WTC11 (cell line): ENCODE measurements around the gene RASAL3. TPM values are rescaled to one million over a fixed set of nuclear protein-coding genes. Genes with fewer than 3 reads are reported as not detected.
A peak's percentile ranks its signal among the peaks of the same experiment; 100 is the strongest.

Experiments used
- ATAC-seq: fragments of 200-7000 bp; cut with Tn5 transposase; 2 replicates; pipeline ENCODE4 v1.10.0; 2021; ENCODE audit warnings: mild to moderate bottlenecking, moderate library complexity
- CTCF ChIA-PET: fragments of 300-600 bp; sonication (Branson Sonifier 250); formaldehyde crosslinking; loops from one replicate; lab custom pipeline; 2021; ENCODE audit warnings: antibody characterized with exemption; lab: Charles Lee
- POLR2A ChIA-PET: fragments of 350-600 bp; sonication (Branson Sonifier 250); formaldehyde crosslinking; loops from one replicate; lab custom pipeline; 2021; ENCODE audit warnings: antibody characterized with exemption; lab: Charles Lee
- DNase-seq: peaks from one replicate; pipeline ENCODE4 v3.0.0; 2021; ENCODE audit warnings: low spot score
- H3K27ac Mint-ChIP-seq: 2 replicates; pipeline ENCODE4 v1.8.0; 2021; ENCODE audit warnings: mixed read lengths
- H3K27me3 Mint-ChIP-seq: 2 replicates; pipeline ENCODE4 v1.8.0; 2021; ENCODE audit warnings: low read depth, mild to moderate bottlenecking, moderate library complexity, mixed read lengths
- H3K36me3 Mint-ChIP-seq: 2 replicates; pipeline ENCODE4 v1.8.0; 2021; ENCODE audit warnings: mixed read lengths
- H3K4me1 Mint-ChIP-seq: 2 replicates; pipeline ENCODE4 v1.8.0; 2022; ENCODE audit warnings: mixed read lengths
- H3K4me3 Mint-ChIP-seq: 2 replicates; pipeline ENCODE4 v1.8.0; 2021; ENCODE audit warnings: mild to moderate bottlenecking, moderate library complexity, mixed read lengths
- H3K9me3 Mint-ChIP-seq: 2 replicates; pipeline ENCODE4 v1.8.0; 2021; ENCODE audit warnings: mixed read lengths
- CBFB ChIP-seq: sonication (generic); formaldehyde crosslinking; IDR thresholded peaks from 2 replicates; pipeline ENCODE4 v1.8.1; 2022; ENCODE audit warnings: mild to moderate bottlenecking, low read depth, missing genetic modification reagents
- GABPB1 ChIP-seq: sonication (generic); formaldehyde crosslinking; IDR thresholded peaks from 2 replicates; pipeline ENCODE4 v1.8.1; 2023; ENCODE audit warnings: mild to moderate bottlenecking, missing genetic modification reagents
- GRHL2 ChIP-seq: fragments of 250-450 bp; sonication (Bioruptor Pico); IDR thresholded peaks from 2 replicates; pipeline ENCODE4 v1.8.0; 2022; ENCODE audit warnings: mild to moderate bottlenecking, moderate library complexity; ENCODE audit not compliant: insufficient replicate concordance, severe bottlenecking
- IRF2 ChIP-seq: sonication (generic); formaldehyde crosslinking; IDR thresholded peaks from 2 replicates; pipeline ENCODE4 v1.8.0; 2022; ENCODE audit warnings: low read depth, missing genetic modification reagents, borderline replicate concordance
- KAT7 ChIP-seq: sonication (generic); formaldehyde crosslinking; IDR thresholded peaks from 2 replicates; pipeline ENCODE4 v1.8.1; 2023; ENCODE audit warnings: missing genetic modification reagents, mild to moderate bottlenecking, borderline replicate concordance
- NFATC4 ChIP-seq: fragments of 250-450 bp; sonication (Bioruptor Pico); IDR thresholded peaks from 2 replicates; pipeline ENCODE4 v1.9.0; 2021; ENCODE audit warnings: mild to moderate bottlenecking
- NR2C2 ChIP-seq: sonication (generic); formaldehyde crosslinking; IDR thresholded peaks from 2 replicates; pipeline ENCODE4 v1.8.0; 2022; ENCODE audit warnings: mild to moderate bottlenecking, missing genetic modification reagents
- PRRX2 ChIP-seq: fragments of 250-450 bp; sonication (Bioruptor Pico); IDR thresholded peaks from 2 replicates; pipeline ENCODE4 v1.8.0; 2021; ENCODE audit warnings: mild to moderate bottlenecking
- RORB ChIP-seq: fragments of 250-450 bp; sonication (Bioruptor Pico); IDR thresholded peaks from 2 replicates; pipeline ENCODE4 v1.9.0; 2021; ENCODE audit warnings: mild to moderate bottlenecking
- SMAD3 ChIP-seq: sonication (generic); formaldehyde crosslinking; IDR thresholded peaks from 2 replicates; pipeline ENCODE4 v1.8.0; 2022; ENCODE audit warnings: missing genetic modification reagents, mild to moderate bottlenecking, borderline replicate concordance
- SP1 ChIP-seq: sonication (generic); formaldehyde crosslinking; conservative IDR thresholded peaks from 2 replicates; pipeline ENCODE4 v1.8.1; 2022; ENCODE audit warnings: missing genetic modification reagents
- total RNA-seq: library from RNA; stranded (reverse); gene quantifications from 3 replicates; pipeline ENCODE4 v1.2.3, GENCODE V29; 2021
- TF ChIP-seq, protein P1 (sequence below): fragments of 250-450 bp; sonication (Bioruptor Pico); IDR thresholded peaks from 2 replicates; pipeline ENCODE4 v1.9.0; 2021; ENCODE audit warnings: mild to moderate bottlenecking, borderline replicate concordance
- TF ChIP-seq, protein P2 (sequence below): sonication (generic); formaldehyde crosslinking; IDR thresholded peaks from 2 replicates; pipeline ENCODE4 v1.8.0; 2022; ENCODE audit warnings: mild to moderate bottlenecking, missing genetic modification reagents
- TF ChIP-seq, protein P3 (sequence below): sonication (generic); formaldehyde crosslinking; IDR thresholded peaks from 2 replicates; pipeline ENCODE4 v1.8.0; 2023; ENCODE audit warnings: missing genetic modification reagents
- TF ChIP-seq, protein P4 (sequence below): sonication (generic); formaldehyde crosslinking; conservative IDR thresholded peaks from 2 replicates; pipeline ENCODE4 v1.8.1; 2022; ENCODE audit warnings: mild to moderate bottlenecking, missing genetic modification reagents
- TF ChIP-seq, protein P5 (sequence below): fragments of 250-450 bp; sonication (Bioruptor Pico); IDR thresholded peaks from 2 replicates; pipeline ENCODE4 v1.8.0; 2021; ENCODE audit warnings: mild to moderate bottlenecking
- TF ChIP-seq, protein P6 (sequence below): sonication (generic); formaldehyde crosslinking; IDR thresholded peaks from 2 replicates; pipeline ENCODE4 v1.8.0; 2022; ENCODE audit warnings: mild to moderate bottlenecking, missing genetic modification reagents

The RASAL3 gene
- total RNA-seq, 1 experiment from 2014 or later = 1.6 TPM

DNA sequence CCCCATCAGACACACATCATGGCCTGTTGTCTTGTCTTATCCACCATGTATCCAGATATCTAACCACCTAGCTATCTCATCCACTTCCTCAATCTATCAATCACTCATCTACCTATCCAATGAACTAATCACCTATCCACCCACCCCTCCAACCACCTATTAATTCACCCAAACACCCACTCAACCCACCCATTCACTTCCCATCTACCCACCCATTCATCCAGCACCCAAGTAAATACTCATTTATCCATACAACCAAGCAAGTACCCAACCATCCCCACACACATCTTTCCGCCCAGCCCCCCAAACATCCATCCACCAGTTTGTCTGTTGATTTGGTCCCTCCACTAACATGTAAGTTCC is 13.8 kb downstream of the RASAL3 start:
- DNase-seq (no peak), ATAC-seq (no peak)
- ChIA-PET POLR2A (interaction anchor here (0.8 kb wide), 1 partner anchor 31 kb away, joined by 4 read pairs; the partner anchor contains the start of gene AKAP8L), CTCF (interaction anchor here (3.4 kb wide), 1 partner anchor 31 kb away, joined by 33 read pairs; the partner anchor contains the start of gene AKAP8L)
- H3K9me3 Mint-ChIP-seq = no peaks in the 10 kb centered on the region
- peaks cover 16% of the 10 kb centered on the region for H3K4me1 Mint-ChIP-seq
- peaks cover 50% of the 10 kb centered on the region for H3K27me3 Mint-ChIP-seq
- no peak overlapping the region for H3K27ac Mint-ChIP-seq
- TF ChIP-seq, protein P1, sequence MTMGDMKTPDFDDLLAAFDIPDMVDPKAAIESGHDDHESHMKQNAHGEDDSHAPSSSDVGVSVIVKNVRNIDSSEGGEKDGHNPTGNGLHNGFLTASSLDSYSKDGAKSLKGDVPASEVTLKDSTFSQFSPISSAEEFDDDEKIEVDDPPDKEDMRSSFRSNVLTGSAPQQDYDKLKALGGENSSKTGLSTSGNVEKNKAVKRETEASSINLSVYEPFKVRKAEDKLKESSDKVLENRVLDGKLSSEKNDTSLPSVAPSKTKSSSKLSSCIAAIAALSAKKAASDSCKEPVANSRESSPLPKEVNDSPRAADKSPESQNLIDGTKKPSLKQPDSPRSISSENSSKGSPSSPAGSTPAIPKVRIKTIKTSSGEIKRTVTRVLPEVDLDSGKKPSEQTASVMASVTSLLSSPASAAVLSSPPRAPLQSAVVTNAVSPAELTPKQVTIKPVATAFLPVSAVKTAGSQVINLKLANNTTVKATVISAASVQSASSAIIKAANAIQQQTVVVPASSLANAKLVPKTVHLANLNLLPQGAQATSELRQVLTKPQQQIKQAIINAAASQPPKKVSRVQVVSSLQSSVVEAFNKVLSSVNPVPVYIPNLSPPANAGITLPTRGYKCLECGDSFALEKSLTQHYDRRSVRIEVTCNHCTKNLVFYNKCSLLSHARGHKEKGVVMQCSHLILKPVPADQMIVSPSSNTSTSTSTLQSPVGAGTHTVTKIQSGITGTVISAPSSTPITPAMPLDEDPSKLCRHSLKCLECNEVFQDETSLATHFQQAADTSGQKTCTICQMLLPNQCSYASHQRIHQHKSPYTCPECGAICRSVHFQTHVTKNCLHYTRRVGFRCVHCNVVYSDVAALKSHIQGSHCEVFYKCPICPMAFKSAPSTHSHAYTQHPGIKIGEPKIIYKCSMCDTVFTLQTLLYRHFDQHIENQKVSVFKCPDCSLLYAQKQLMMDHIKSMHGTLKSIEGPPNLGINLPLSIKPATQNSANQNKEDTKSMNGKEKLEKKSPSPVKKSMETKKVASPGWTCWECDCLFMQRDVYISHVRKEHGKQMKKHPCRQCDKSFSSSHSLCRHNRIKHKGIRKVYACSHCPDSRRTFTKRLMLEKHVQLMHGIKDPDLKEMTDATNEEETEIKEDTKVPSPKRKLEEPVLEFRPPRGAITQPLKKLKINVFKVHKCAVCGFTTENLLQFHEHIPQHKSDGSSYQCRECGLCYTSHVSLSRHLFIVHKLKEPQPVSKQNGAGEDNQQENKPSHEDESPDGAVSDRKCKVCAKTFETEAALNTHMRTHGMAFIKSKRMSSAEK (CRISPR knock-in tag) = no peak
- H3K4me3 Mint-ChIP-seq = peak overlapping the region; percentile 66
- no peaks in the 10 kb centered on the region for H3K36me3 Mint-ChIP-seq

DNA sequence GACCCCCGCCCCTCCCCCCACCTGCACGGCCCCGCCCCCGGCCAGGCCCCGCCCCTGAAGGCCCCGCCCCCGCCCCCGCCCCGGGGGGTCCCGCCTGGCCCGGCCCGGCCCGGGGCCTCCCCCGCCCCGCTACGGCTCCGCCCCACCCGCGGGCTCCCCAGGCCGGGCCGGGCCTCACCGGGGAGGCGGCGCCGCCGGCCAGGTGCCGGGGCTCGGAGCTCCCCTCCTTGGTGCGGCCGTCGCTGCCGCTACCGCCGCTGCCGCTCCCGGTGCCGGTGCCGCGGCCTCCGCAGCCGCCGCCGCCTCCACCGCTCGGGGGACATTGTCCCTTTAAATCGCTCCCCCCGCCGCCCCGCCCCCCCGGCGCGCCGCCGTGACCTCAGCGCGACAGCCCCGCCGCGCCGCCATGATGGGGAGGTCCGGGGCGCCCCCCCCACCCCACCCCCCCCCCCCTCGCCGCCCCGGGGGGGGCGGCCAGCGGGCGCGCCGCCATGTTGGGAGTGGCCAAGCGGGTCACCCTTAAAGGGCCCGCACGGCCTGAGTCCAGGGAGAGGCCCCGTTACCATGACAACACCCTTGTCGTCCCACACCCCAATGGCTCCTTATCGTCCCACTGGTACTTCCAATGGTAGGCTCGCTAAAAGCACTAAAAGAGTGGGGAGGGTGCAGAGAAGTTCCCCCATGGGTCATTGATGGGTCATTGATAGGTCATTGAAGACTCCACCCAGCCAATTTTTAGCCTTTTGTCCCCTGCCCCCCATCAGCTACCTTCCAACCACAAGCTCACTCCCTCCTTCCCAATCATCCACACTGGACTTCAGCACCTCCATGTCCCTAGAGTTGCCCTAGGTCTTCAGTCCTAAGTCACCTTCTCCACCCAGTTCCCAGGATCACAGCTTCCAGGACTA is 14.5 kb downstream of the RASAL3 start, which contains the start of gene WIZ:
TSS of gene WIZ (minus strand) at position 337 of the 908 bp plus-strand sequence. CDS start 1,649 bp downstream, outside the sequence.
- no peaks in the 10 kb centered on the region for H3K9me3 Mint-ChIP-seq
- 0 out of 2 replicates have a peak, but pooled peaks have one; percentile 0 for ATAC-seq
- H3K27ac Mint-ChIP-seq = no peak within 1 kb of the TSS; the same call in 1 of the 2 replicates
- peak within 1 kb of the TSS; percentile 75 for H3K4me3 Mint-ChIP-seq
- TF ChIP-seq SP1 (CRISPR knock-in tag) (peak; percentile 74), GABPB1 (no peak)
- TF ChIP-seq, all 79 proteins: peak for 1
- ChIA-PET POLR2A (interaction anchor here (0.8 kb wide), 1 partner anchor 31 kb away, joined by 4 read pairs; the partner anchor contains the start of gene AKAP8L), CTCF (interaction anchor here (3.4 kb wide), 1 partner anchor 30 kb away, joined by 33 read pairs; the partner anchor contains the start of gene AKAP8L)
- H3K4me1 Mint-ChIP-seq = peaks cover 16% of the 10 kb centered on the region
- H3K27me3 Mint-ChIP-seq = peaks cover 43% of the 10 kb centered on the region
- no peaks in the 10 kb centered on the region for H3K36me3 Mint-ChIP-seq
- peak; percentile 80 for DNase-seq

DNA sequence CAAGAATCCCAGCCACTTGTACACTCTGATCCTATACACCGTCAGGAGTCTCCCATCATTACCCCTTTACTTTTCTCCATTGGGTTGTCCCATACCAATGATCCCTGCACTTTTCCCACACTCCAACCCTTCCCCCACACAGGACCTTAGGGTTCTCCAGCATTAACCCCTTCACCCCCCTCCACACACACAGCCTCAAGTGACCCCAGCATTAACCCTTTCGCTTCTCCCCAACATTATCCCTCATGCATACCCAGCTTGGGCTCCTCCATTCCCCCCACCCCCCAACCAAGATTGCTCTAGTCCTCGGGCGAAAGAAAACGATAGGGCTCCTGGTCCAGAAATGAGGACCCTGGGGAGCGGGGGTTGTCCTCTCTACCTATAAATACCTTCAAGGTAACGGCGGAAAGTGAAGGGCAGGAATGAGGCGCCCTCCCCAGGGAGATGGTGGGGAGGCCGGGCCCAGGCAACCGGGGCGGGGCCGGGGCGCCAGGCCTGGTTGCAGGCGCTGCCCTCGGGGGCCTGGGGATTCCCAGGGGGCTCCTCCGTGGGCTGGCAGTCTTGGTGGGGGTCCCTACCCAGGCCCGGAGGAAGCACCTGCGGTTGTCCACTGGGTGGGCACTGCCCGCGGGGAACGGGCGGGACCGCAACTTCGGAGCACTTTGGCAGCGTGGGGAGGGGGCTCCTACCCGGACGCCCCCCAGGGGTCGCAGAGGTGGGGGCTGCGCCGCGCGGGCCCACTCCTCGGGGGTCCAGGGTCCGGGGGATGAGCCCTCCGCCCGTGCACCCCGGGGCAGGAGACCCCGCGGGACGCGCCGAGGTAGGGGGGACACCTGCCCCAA is 15.3 kb downstream of the RASAL3 start:
- H3K27ac Mint-ChIP-seq = no peak overlapping the region
- TF ChIP-seq KAT7 (CRISPR knock-in tag) = no peak
- TF ChIP-seq RORB (CRISPR knock-in tag) = no peak
- no peak for TF ChIP-seq CBFB (CRISPR knock-in tag)
- no peak for TF ChIP-seq NR2C2 (CRISPR knock-in tag)
- TF ChIP-seq NFATC4 (CRISPR knock-in tag) = no peak
- TF ChIP-seq, protein P2, sequence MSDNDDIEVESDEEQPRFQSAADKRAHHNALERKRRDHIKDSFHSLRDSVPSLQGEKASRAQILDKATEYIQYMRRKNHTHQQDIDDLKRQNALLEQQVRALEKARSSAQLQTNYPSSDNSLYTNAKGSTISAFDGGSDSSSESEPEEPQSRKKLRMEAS (CRISPR knock-in tag) = no peak
- TF ChIP-seq, protein P3, sequence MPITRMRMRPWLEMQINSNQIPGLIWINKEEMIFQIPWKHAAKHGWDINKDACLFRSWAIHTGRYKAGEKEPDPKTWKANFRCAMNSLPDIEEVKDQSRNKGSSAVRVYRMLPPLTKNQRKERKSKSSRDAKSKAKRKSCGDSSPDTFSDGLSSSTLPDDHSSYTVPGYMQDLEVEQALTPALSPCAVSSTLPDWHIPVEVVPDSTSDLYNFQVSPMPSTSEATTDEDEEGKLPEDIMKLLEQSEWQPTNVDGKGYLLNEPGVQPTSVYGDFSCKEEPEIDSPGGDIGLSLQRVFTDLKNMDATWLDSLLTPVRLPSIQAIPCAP (CRISPR knock-in tag) = no peak
- TF ChIP-seq IRF2 (CRISPR knock-in tag) = no peak
- TF ChIP-seq, protein P4, sequence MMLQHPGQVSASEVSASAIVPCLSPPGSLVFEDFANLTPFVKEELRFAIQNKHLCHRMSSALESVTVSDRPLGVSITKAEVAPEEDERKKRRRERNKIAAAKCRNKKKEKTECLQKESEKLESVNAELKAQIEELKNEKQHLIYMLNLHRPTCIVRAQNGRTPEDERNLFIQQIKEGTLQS (CRISPR knock-in tag) = no peak
- TF ChIP-seq, protein P5, sequence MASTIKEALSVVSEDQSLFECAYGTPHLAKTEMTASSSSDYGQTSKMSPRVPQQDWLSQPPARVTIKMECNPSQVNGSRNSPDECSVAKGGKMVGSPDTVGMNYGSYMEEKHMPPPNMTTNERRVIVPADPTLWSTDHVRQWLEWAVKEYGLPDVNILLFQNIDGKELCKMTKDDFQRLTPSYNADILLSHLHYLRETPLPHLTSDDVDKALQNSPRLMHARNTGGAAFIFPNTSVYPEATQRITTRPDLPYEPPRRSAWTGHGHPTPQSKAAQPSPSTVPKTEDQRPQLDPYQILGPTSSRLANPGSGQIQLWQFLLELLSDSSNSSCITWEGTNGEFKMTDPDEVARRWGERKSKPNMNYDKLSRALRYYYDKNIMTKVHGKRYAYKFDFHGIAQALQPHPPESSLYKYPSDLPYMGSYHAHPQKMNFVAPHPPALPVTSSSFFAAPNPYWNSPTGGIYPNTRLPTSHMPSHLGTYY = no peak
- no peak for TF ChIP-seq PRRX2 (CRISPR knock-in tag)
- TF ChIP-seq, protein P6, sequence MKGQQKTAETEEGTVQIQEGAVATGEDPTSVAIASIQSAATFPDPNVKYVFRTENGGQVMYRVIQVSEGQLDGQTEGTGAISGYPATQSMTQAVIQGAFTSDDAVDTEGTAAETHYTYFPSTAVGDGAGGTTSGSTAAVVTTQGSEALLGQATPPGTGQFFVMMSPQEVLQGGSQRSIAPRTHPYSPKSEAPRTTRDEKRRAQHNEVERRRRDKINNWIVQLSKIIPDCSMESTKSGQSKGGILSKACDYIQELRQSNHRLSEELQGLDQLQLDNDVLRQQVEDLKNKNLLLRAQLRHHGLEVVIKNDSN (CRISPR knock-in tag) = no peak
- TF ChIP-seq SMAD3 (CRISPR knock-in tag) = no peak
- no peak for TF ChIP-seq GRHL2 (CRISPR knock-in tag)
- CTCF ChIA-PET = interaction anchor here (1.5 kb wide), 1 partner anchor 29 kb away, joined by 4 read pairs; no protein-coding TSS in a partner anchor
- peaks cover 35% of the 10 kb centered on the region for H3K27me3 Mint-ChIP-seq
- H3K36me3 Mint-ChIP-seq = no peaks in the 10 kb centered on the region
- no peak for ATAC-seq
- H3K4me3 Mint-ChIP-seq = peak overlapping the region; percentile 75
- peaks cover 15% of the 10 kb centered on the region for H3K4me1 Mint-ChIP-seq
- no peaks in the 10 kb centered on the region for H3K9me3 Mint-ChIP-seq
- POLR2A ChIA-PET = interaction anchor here (0.6 kb wide), 1 partner anchor 106 kb away, joined by 6 read pairs; no protein-coding TSS in a partner anchor
- DNase-seq = no peak
